Measurements from ENCODE around the gene HJV.

Gene HJV

DNA sequence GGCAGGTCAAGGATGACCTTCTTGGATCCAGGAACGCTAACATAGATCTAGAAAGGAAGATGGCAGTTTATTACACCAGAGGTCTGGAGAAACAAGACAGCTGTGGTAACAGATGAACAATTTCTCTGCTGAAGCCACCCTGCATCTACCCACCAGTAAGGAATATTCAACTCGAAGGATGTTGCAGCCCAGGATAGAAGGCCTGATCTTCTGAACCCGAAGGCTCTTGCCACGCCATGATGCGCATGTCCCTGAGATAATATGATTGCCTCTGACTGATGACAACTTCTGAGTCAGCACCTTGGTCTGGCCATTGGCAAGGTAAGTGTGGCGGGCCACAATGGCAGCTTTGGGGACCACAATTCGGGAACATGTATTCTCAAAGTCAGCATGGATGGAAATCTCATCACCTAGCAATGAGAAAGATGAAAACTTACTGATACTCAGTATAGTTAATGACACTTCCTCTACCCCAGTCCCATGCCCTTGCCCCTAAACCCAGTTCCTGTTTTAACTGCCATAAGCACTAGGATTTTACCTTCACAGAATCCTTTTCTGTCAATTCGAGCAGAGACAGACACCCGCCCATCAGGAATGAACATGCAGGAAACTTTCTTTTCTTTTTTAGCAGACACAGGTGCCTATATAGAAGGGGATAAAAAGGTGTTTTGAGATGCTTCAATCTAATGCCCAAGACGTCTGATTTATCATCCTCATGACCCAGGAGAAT is 27.0 kb downstream of the HJV start:
- no peak for DNase-seq (ENCODE audit: low read depth in 2 of 3, low spot score in 1 of 3)

DNA sequence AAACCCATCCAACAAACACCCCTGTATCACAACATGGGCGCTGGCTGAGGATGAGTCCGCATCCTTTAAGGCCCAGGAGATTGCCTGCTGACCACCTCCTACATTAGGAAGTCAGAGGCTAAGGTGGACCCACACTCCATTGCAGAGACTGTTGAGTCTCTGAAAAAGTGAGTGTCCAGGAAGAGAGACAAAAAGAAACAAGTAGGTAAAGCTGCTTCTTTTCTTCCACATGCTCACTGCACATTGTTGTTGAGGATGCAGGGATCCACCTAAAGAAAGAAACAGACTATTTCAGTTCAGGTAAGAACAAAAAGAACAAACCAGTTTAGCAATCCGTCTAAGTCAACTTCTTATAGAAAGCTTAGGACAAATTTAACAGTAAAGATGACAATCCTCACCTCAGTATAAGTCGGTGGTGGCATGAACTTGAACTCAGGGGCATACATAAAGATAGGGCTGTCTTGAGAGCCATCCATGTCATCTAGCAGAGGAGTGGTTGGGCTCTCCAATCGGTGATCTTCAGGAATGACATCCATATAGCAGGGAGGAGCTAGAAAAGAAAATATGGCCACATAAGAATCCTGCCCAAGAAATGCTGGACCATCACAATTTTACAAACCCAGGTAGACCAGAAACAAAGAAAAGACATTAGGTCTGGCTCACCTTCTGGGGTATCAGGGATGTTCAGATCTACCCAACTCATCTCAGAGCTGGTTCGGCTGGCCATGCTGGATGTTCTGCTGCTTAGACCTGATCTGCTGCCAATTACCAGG is 27.7 kb downstream of the HJV start:
- no peak for DNase-seq (ENCODE audit: low read depth in 2 of 3, low spot score in 1 of 3)

DNA sequence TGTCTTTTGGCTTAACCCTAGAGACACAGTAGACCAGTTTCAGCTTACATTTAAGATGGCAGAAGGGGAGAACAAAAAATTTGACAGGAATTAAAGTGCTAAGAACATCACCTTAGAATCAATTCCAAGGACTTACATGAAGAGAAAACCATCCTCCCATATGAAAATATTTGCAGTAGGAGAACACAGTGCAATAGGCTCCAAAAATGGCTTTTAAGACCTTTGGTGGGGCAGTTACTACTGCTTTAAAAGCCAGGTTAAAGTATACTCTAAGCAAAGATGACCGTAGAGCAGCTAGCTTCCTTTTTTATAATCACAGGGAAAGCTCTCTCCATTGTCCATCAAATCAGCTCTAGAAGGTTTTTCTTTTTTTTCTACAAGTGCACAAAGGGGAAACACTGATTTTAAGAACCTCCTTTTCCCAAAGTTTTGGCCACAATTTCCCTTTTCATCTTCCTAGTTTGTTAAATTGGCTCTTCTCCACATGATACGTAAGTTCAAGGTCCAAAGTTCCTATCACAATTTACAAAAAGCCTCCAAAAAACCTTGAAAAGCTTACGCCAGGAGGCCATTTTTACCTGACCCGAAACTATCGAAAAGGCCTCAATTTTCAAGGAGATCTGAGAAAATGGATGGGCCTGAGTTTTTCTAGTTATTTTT is 28.4 kb downstream of the HJV start:
- DNase-seq (ENCODE audit: low read depth in 2 of 3, low spot score in 1 of 3) = no peak

DNA sequence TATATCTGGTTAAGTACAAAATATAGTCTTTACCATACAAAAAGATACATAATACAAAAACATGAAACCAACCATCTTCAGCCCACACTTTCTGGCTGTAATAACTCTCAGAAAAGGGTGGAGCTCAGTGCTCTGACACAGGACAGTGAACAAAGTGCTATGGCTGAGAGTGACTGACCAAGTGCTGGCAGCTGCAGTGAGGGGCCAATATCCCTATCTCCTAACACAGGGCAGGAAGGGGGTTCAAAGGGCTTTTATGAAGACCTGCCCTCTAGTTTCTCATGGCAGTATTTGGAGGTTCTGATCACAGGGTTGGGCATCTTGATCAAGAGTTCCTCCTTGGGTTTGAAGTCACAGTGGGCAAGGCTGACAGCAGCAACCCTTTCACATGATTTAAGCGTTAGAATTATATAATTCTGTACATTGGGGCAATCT is 29.0 kb downstream of the HJV start:
- DNase-seq (ENCODE audit: low read depth in 2 of 3, low spot score in 1 of 3) = no peak

DNA sequence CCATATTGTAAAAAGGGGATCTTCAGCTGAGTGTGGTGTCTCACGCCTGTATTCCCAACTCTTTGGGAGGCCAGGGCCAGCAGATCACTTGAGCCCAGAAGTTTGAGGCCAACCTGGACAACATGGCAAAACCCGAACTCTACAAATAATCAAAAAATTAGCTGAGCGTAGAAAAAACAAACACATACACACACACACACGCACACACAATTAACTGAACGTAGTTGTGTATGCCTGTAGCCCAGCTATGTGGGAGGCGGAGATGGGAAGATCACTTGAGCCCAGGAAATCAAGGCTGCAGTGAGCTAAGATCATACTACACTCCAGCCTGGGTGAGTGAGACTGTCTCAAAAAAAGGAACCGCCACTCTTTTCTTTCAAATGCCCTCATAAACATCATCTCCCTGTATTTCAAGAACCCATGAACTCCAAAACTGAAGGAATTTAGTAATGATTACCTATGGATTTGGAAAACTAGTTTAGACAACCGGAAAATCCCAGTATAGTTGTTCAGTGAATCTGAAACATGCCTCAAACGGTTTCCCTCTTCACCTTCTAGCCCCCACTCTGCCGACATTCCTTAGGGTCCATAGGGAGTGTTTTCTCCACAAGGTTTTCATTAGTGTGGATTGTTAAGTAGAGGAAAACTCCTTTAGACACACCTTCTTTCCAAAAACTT is 29.7 kb downstream of the HJV start:
- DNase-seq (ENCODE audit: low read depth in 2 of 3, low spot score in 1 of 3) = no peak

DNA sequence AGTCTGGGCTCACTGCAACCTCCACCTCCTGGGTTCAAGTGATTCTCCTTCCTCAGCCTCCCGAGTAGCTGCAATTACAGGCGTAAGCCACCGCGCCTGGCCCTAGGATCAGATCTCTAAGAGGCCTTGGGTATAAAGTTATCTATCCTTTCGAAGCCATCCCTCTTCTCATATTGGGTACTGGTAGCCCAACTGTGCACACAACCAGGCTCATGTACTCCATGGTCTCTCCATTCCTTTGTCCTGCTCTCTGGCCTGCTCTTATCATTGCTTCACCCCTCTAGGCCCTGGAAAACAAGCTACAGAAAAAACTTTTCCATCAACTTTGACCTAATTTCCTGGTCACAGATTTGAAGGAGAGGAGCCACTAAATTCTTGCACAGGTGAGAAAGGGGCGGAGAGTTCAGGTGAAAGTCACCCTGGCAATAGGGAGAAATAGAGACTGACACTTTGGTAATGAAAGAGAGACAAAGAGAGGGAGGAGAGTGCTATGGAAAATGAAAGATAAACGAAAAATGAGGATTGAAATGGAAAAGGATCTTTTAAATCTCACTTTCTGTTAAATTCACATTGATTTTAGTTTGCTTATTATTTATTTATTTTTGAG is 31.2 kb downstream of the HJV start:
- DNase-seq (ENCODE audit: low read depth in 2 of 3, low spot score in 1 of 3) = no peak

DNA sequence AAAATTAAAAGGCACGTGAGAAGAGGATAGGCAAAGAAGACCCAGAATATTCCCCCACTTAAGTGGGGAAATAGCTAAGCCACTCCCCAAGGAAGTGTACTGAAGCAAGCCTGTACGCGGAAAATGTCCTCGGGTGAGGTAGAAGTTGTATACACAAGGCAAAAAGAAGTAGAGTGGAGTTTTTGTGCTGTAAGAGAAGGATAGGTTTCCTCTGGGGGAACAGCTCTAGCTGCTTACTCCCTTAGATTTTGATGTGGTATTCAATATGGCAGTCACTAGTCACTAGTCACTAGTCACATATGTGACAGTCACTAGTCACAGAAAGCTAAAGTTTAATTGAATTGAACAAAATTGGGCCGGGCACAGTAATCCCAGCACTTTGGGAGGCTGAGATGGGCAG is 32.8 kb downstream of the HJV start:
- no peak for DNase-seq (ENCODE audit: low read depth in 2 of 3, low spot score in 1 of 3)

DNA sequence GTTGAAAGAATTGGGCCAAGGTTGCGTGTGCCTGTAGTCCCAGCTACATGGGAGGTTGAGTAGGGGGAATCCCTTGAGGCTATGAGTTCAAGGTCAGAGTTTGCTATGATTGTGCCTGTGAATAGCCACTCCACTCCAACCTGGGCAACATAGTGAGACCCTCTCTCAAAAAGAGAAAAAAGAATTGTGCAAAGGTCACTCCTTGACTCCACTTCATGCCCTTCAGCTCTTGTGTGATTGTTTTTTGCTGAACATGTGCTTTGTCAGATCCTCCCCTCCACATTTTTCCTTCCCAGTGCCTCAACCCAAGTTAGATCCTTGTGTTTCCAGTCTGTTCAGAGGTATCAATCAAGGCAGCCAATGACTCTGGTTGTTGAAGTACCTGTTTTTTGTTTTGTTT is 33.6 kb downstream of the HJV start:
- DNase-seq (ENCODE audit: low read depth in 2 of 3, low spot score in 1 of 3) = no peak

DNA sequence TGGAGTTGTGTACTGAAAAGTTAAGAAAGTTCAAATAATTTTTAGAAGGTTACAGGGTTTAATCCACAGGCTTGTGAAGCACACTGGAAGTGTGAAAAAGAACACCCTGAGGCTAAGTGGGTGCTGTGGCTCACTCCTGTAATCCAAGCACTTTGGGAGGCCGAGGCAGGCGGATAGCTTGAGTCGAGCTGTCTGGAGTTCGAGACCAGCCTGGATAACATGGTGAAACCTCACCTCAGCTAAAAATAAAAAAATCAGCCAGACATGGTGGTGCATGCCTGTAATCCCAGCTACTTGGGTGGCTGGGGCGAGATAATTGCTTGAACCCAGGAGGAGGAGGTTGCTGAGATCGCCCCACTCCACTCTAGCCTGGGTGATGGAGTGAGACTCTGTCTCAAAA is 35.0 kb downstream of the HJV start:
- DNase-seq (ENCODE audit: low read depth in 2 of 3, low spot score in 1 of 3) = no peak

DNA sequence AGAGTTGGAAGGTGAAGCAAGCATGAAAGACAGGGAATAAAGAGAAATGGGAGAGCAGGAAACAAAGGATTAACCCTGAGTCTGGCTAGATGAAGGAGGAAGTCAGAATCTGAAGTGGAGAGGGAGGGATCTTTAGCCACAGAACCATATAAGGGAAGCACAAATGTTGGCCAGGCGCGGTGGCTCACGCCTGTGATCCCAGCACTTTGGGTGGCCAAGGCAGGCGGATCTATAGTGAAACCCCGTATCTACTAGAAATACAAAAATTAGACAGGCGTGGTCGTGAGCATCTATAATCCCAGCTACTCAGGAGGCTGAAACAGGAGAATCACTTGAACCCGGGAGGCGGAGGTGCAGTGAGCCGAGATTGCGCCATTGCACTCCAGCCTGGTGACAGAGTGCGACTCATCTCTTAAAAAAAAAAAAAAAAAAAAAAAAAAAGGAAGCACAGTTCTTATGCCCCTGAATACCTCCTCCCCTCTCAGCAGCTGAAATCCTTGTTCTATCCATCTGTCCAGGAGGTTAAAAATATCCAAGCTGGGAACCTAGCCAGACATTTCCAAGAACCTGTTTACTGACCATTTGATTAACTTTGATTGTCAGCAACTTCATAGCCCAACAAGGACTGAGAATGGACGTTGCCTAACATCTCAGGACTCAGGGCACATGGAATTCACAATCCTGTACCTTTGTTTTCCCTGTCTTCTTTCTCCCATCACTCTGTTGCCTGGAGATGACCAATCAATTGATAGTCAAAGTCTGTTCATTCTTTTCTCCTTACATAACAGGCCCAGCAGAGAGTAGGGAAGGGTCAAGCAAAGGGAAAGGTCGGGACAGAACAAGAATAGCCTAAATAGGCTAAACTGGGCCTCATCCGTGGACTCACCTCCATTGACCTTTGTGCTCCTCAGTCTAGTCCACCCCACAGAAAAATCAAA is 35.8 kb downstream of the HJV start:
- DNase-seq (ENCODE audit: low read depth in 2 of 3, low spot score in 1 of 3) = no peak

DNA sequence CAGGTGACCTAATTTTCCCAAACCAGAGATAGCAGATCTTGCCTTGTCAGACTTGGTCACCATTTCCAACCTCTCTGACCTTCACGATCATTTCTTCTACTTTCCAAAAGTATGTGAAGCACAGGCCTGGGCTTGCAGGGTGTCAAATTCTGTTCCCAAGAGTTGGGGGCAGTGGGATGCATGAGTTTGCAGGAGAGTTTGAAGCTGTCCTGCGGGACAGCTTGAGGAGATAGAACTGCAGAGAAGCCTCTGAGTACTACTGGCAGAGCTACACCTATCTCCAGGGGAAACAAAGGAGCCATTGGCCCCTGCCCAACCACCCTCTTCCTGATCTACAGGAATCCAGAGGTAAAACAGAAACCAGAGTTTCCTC is 36.4 kb downstream of the HJV start:
- DNase-seq (ENCODE audit: low read depth in 2 of 3, low spot score in 1 of 3) = no peak

DNA sequence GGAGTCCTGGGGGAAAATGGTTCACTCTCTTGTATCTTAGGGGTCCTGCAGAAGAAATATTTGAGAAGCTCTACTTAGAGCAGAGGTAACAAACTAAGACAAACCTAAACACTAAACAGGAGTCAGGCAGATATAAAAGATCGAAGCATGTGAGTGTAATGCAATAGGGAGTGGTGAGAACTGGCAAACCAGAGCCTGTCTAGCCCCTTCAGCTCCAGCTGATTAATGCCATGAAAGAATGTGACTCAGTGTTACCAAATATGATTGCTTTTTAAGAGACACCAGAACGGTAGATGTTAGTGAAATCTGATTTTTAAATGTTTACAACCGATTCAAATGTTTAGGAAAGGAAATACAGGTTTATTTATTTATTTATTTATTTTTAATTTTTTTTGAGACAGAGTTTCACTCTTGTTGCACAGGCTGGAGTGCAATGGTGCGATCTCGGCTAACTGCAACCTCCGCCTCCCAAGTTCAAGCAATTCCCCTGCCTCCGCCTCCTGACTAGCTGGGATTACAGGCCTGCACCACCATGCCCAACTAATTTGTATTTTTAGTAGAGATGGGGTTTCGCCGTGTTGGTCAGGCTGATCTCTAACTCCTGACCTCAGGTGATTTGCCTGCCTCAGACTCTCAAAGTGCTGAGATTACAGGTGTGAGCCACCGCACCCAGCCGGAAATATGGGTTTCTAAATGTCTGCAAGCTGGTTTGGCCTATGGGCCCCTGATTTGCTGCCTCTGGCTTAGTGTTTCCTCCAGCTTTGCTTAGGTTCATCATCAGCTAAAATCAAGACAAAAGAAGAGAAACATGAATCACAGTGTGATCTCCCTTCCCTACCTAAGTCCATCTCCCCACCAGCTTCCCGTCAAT is 37.3 kb downstream of the HJV start:
- DNase-seq (ENCODE audit: low read depth in 2 of 3, low spot score in 1 of 3) = no peak

DNA sequence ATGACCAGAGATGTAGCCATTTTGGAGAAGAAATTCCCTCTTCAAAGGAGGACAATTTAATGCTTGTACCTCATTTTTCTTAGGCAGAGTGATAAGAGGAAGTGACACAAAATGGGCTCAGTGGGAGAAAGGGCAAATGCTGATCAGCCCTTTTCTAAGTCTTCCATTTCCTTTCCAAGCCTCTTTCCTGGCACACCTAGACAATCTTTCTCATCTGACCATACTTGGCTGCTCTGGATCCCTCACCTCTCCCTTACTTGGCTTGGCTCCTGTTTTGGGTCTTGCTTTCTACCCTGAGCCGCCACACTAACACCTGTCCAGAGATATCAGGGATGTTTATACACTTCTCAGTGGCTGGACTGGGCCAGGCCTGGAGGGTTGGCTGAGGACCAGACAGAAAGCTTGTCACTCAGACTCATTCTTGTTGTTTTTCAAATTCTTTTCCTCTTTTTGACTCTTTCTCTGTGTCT is 38.3 kb downstream of the HJV start:
- no peak for DNase-seq (ENCODE audit: low read depth in 2 of 3, low spot score in 1 of 3)

DNA sequence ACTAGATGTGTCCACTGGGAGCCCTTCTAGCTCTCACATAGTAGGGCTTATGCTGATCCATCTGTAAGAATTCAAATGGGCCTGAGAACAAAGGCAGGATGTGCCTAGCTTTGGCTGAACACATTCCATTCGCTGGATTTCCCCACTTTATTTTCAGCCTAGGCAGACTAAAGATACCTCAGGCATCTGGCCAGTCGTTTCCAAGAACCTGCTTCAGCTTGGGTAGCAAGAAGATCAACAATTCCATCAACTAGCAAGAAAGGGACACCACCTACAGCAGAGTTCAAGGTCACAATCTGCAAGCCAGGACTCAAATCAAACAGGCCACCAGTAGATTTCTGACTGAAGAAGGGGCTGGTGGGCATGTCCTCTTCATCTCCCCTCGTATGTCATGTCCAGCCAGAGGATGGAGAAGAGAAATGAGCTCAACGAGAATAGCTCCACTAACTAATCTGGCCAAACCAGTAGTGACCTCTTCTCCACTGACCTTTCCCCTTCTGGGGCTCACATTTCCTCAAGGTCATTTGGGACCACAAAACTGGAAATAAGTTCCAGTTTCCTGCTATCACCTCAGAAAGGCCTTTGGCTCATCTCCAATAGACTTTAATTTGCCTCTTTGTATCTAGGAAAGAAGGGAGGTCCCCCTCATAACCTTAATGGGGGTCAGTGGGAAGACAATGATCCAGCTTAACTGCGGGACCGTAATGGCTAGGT is 39.4 kb downstream of the HJV start:
- no peak for DNase-seq (ENCODE audit: low read depth in 2 of 3, low spot score in 1 of 3)

DNA sequence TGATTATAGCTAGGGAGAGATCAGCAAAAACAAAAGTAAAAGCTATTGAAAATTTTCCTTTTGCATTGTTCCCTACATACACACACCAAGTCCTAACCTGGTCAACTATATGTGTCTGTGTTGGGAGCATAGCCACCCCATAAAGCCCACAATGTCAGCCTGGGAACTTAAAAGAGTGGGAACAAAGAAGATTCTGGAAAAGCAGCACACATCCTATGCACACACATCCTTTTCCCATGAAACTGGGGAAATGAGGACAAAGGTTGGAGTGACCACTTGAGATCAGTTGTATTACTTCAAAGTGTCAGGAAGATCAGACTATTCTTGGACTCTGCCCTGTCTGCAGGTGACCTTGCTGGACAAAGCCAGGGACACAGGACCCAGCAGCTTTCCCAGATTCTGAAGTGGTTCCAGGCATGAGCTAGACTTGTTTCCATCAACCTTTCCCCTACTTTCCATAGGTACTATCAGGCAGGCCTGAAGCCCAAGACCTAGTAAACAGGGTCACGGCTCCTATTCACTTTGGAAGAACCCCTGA is 41.0 kb downstream of the HJV start:
- DNase-seq (ENCODE audit: low read depth in 2 of 3, low spot score in 1 of 3) = no peak

DNA sequence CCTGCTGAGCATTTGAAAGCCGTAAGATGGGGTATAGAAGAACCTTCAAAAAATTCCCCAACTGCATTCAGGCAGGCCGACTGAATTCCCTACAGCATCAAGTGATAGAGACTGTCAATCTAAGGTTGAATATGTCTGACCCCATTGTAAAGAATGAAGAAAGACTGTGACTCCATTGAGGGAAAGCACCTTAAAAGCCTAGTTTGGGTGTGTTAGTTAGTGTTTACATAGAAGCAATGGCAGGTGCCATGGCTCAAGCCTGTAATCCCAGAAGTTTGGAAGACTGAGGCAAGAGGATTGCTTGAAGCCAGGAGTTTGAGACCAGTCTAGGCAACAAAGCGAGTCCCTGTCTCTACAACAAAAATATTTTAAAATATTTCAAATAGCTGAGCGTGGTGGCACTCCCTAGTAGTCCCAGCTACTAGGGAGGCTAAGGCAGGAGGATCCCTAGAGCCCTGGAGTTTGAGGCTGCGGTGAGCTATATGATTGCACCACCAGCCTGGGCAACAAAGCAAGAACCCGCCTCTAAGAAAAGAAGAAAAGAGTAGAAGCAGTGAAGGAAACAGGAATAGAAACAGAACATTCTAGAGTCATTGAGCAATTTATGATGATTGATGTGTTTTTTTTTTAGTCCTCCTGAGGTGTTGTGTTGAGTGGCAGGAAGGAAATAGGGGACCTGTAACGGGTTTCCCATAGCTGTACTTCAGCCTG is 41.6 kb downstream of the HJV start:
- DNase-seq (ENCODE audit: low read depth in 2 of 3, low spot score in 1 of 3) = no peak
